Measurements from ENCODE around the gene LSM3.

GRCh38 chr3:14137445-14137844 is 41.2 kb upstream of the LSM3 start:
- TF ChIP-seq CTCF (IDR thresholded peaks at IDR 0.05 in 4 of 5, conservative IDR thresholded peaks at IDR 0.05 in 1 of 5) (no peak), POLR2A (IDR thresholded peaks at IDR 0.05) (no peak)

Data from gastrocnemius medialis (tissue), 4 donors.